GM23248 (cell line): Measurements from ENCODE around the gene AGPAT3.

ENCODE experiments used
- EZH2 ChIP-seq: fragments of 200-600 bp; sonication (generic); IDR thresholded peaks from 2 replicates; pipeline ENCODE4 v1.6.1; 2018; ENCODE audit warnings: antibody characterized with exemption, mild to moderate bottlenecking; ENCODE audit not compliant: insufficient read depth, poor library complexity, severe bottlenecking
- EZH2phosphoT487 ChIP-seq: fragments of 200-600 bp; sonication (generic); IDR thresholded peaks from 2 replicates; pipeline ENCODE4 v1.6.1; 2018; ENCODE audit warnings: antibody characterized with exemption, moderate library complexity, mild to moderate bottlenecking, low read depth; ENCODE audit not compliant: insufficient read depth

GRCh38 chr21:43869486-43870325 lies 4.7 kb downstream of the AGPAT3 start:
- TF ChIP-seq EZH2 (no peak), EZH2phosphoT487 (no peak)
